Keratinocyte (primary cell): ENCODE measurements around the gene CDH22. TPM values are rescaled to one million over a fixed set of nuclear protein-coding genes. Genes with fewer than 3 reads are reported as not detected.

ENCODE experiments used
- DNase-seq: peaks from one replicate; pipeline ENCODE4 v3.0.0-alpha.2; 2011; ENCODE audit warnings: low read depth, missing footprints, low spot score
- FAIRE-seq: peaks from 2 replicates; lab custom pipeline; 2011; peaks lifted over from hg19 to GRCh38; lab: Jason Lieb, UNC
- H2AFZ ChIP-seq: 2 replicates; pipeline ENCODE4 v1.6.0; 2012; ENCODE audit warnings: low read length, control low read depth, inconsistent platforms; ENCODE audit not compliant: control insufficient read depth
- H3K27ac ChIP-seq: 2 replicates; pipeline ENCODE4 v1.5.1; 2011; ENCODE audit warnings: low read length; ENCODE audit not compliant: control insufficient read depth, insufficient read depth
- H3K27me3 ChIP-seq: 3 replicates; pipeline ENCODE4 v1.6.0; 2011; ENCODE audit warnings: low read length; ENCODE audit not compliant: control insufficient read depth, insufficient read depth; ENCODE audit errors: extremely low read depth
- H3K36me3 ChIP-seq, 2 experiments: 2 replicates in 1 of 2; 3 replicates in 1 of 2; pipeline ENCODE4 v1.5.1; 2011; ENCODE audit warnings: low read length in 2 of 2, mild to moderate bottlenecking in 1 of 2; ENCODE audit not compliant: control insufficient read depth in 2 of 2, insufficient read depth in 2 of 2; ENCODE audit errors: extremely low read depth in 1 of 2
- H3K4me1 ChIP-seq: 3 replicates; pipeline ENCODE4 v1.5.1; 2011; ENCODE audit warnings: low read length; ENCODE audit not compliant: control insufficient read depth, insufficient read depth; ENCODE audit errors: extremely low read depth
- H3K4me2 ChIP-seq: 3 replicates; pipeline ENCODE4 v1.6.0; 2011; ENCODE audit warnings: low read depth, low read length; ENCODE audit not compliant: control insufficient read depth, insufficient read depth; ENCODE audit errors: extremely low read depth
- H3K4me3 ChIP-seq, 3 experiments: fragments of 200-600 bp in 1 of 3; sonication (generic) in 1 of 3; 2 replicates in 2 of 3; 3 replicates in 1 of 3; pipeline ENCODE4 v1.5.1; 2011 to 2016; ENCODE audit warnings: low read length in 3 of 3, mild to moderate bottlenecking in 3 of 3, control low read depth in 2 of 3, inconsistent platforms in 1 of 3, low read depth in 1 of 3, mixed read lengths in 1 of 3, mixed run types in 1 of 3, moderate library complexity in 1 of 3; ENCODE audit not compliant: control insufficient read depth in 2 of 3, insufficient read depth in 2 of 3; ENCODE audit errors: extremely low read depth in 1 of 3
- H3K79me2 ChIP-seq: 2 replicates; pipeline ENCODE4 v1.6.0; 2012; ENCODE audit warnings: low read length; ENCODE audit not compliant: control insufficient read depth, insufficient read depth
- H3K9ac ChIP-seq: 3 replicates; pipeline ENCODE4 v1.6.0; 2011; ENCODE audit warnings: low read length; ENCODE audit not compliant: control insufficient read depth, insufficient read depth; ENCODE audit errors: extremely low read depth
- H3K9me1 ChIP-seq: 3 replicates; pipeline ENCODE4 v1.6.0; 2011; ENCODE audit warnings: low read length; ENCODE audit not compliant: control insufficient read depth, insufficient read depth; ENCODE audit errors: extremely low read depth
- H3K9me3 ChIP-seq: 2 replicates; pipeline ENCODE4 v1.5.1; 2012; ENCODE audit warnings: low read depth, low read length; ENCODE audit not compliant: control insufficient read depth
- H4K20me1 ChIP-seq: 3 replicates; pipeline ENCODE4 v1.6.0; 2011; ENCODE audit warnings: low read length; ENCODE audit not compliant: control insufficient read depth, insufficient read depth; ENCODE audit errors: extremely low read depth
- CTCF ChIP-seq, 3 experiments: IDR thresholded peaks in 1 of 3; conservative IDR thresholded peaks in 1 of 3; optimal IDR thresholded peaks in 1 of 3; 2 replicates in 2 of 3; 3 replicates in 1 of 3; pipeline versions ENCODE3 to v1.5.1; 2011; ENCODE audit warnings: low read length in 3 of 3, mild to moderate bottlenecking in 3 of 3, moderate library complexity in 2 of 3, control low read depth in 1 of 3, inconsistent platforms in 1 of 3; ENCODE audit not compliant: insufficient read depth in 2 of 3; ENCODE audit errors: extremely low read depth in 1 of 3
- EZH2 ChIP-seq: IDR thresholded peaks from one replicate; pipeline ENCODE4 v1.6.1; 2012; ENCODE audit warnings: inconsistent platforms, mild to moderate bottlenecking, low read length, moderate library complexity
- dilution Hi-C: fragments of 300-500 bp; cut with MboI; formaldehyde crosslinking; loops from one replicate; pipeline ENCODE4 v1.7.0; 2020; ENCODE audit warnings: low sequenced_read_pairs; ENCODE audit not compliant: extremely low pct_ligation_motif_present
- polyA plus RNA-seq, 5 experiments: library from polyadenylated mRNA; depleted of rRNA in 3 of 5; stranded (reverse) in 3 of 5; stranded (forward) in 1 of 5; unstranded in 1 of 5; fragments of >200 nt; gene quantifications; 1 replicate in 1 of 5; 2 replicates in 3 of 5; 3 replicates in 1 of 5; pipeline versions ENCODE4 v1.2.1 to v1.2.3, GENCODE V29; 2011 to 2012; ENCODE audit warnings: missing spikeins in 2 of 5, low read depth in 1 of 5, low replicate concordance in 1 of 5

Gene CDH22
- polyA plus RNA-seq, 1 donor (not counting 4 experiments of a cell fraction or from before 2014, with no cell fraction given) = not detected

- Histone ChIP-seq H3K9me3 (no peaks in the 10 kb centered on the region), H3K27ac (no peak overlapping the region), H3K9ac (no peak overlapping the region), H3K36me3 (no peaks in the 10 kb centered on the region), H2AFZ (no peak overlapping the region), H3K9me1 (no peaks in the 10 kb centered on the region), H3K4me2 (no peak overlapping the region), H3K79me2 (no peaks in the 10 kb centered on the region), H4K20me1 (no peaks in the 10 kb centered on the region), H3K27me3 (peaks cover 24% of the 10 kb centered on the region), H3K4me1 (peaks cover 8% of the 10 kb centered on the region), H3K4me3 (no peak overlapping the region)
- no peak for DNase-seq
- no peak for TF ChIP-seq EZH2
- no peak for TF ChIP-seq CTCF (optimal IDR thresholded peaks at IDR 0.05 in 1 of 3, IDR thresholded peaks at IDR 0.05 in 1 of 3, conservative IDR thresholded peaks at IDR 0.05 in 1 of 3; ENCODE audit: extremely low read depth in 1 of 3, insufficient read depth in 2 of 3, low read length in 3 of 3)
- dilution Hi-C loops = loop anchor here (25.0 kb wide), 1 partner anchor 293 kb away; no protein-coding TSS in a partner anchor
- FAIRE-seq = peak; percentile 9
These were observed 163.8 kb downstream of the CDH22 start for GRCh38 chr20:46144432-46145025.

- dilution Hi-C loops = loop anchor here (25.0 kb wide), 1 partner anchor 295 kb away; no protein-coding TSS in a partner anchor
- no peaks in the 10 kb centered on the region for H3K79me2 ChIP-seq
- H3K9me1 ChIP-seq = no peaks in the 10 kb centered on the region
These were observed 166.2 kb downstream of the CDH22 start for GRCh38 chr20:46142124-46142523.

More at GRCh38 chr20:46142124-46142523, 166.2 kb downstream of the CDH22 start:
- TF ChIP-seq EZH2 (peak; percentile 20), CTCF (optimal IDR thresholded peaks at IDR 0.05 in 1 of 3, IDR thresholded peaks at IDR 0.05 in 1 of 3, conservative IDR thresholded peaks at IDR 0.05 in 1 of 3; ENCODE audit: extremely low read depth in 1 of 3, insufficient read depth in 2 of 3, low read length in 3 of 3) (no peak)
- Histone ChIP-seq H3K4me2 (no peak overlapping the region), H4K20me1 (peaks cover 4% of the 10 kb centered on the region), H3K4me3 (no peak overlapping the region), H3K27me3 (peaks cover 34% of the 10 kb centered on the region), H3K9ac (no peak overlapping the region), H2AFZ (no peak overlapping the region), H3K9me3 (no peaks in the 10 kb centered on the region), H3K4me1 (peaks cover 13% of the 10 kb centered on the region), H3K27ac (no peak overlapping the region), H3K36me3 (no peaks in the 10 kb centered on the region)
- FAIRE-seq (no peak), DNase-seq (no peak)
